A673 (cell line): Measurements from ENCODE around the gene BBS4.

Experiments used
- EZH2 ChIP-seq: fragments of 200-600 bp; sonication (generic); IDR thresholded peaks from 2 replicates; pipeline ENCODE4 v1.6.1; 2017; ENCODE audit warnings: borderline replicate concordance, low read depth, mild to moderate bottlenecking, mixed read lengths, antibody characterized with exemption, low read length; ENCODE audit not compliant: poor library complexity, severe bottlenecking
- TF ChIP-seq, protein P1 (sequence below): fragments of 300-800, 200-600 bp; sonication (generic); conservative IDR thresholded peaks from 2 replicates; pipeline ENCODE4 v1.5.1; 2017; ENCODE audit warnings: low read depth, mild to moderate bottlenecking, antibody characterized with exemption, low read length, moderate library complexity, mixed read lengths

DNA sequence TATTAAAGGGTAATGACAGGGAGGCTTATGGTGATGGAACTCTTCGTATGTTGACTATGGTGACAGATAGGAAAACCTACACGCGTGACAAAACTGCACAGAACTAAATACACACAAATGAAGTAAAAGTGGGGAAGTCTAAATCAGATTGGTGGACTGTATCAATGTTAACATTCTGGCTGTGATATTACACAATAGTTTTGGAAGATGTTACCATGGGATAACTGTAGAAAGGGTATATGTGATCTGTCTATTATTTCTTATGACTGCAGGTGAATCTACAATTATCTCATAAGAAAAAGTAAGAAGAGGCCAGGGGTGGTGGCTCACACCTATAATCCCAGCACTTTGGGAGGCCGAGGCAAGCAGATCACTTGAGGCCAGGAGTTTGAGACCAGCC, 9.2 kb upstream of the BBS4 start:
- TF ChIP-seq, protein P1, sequence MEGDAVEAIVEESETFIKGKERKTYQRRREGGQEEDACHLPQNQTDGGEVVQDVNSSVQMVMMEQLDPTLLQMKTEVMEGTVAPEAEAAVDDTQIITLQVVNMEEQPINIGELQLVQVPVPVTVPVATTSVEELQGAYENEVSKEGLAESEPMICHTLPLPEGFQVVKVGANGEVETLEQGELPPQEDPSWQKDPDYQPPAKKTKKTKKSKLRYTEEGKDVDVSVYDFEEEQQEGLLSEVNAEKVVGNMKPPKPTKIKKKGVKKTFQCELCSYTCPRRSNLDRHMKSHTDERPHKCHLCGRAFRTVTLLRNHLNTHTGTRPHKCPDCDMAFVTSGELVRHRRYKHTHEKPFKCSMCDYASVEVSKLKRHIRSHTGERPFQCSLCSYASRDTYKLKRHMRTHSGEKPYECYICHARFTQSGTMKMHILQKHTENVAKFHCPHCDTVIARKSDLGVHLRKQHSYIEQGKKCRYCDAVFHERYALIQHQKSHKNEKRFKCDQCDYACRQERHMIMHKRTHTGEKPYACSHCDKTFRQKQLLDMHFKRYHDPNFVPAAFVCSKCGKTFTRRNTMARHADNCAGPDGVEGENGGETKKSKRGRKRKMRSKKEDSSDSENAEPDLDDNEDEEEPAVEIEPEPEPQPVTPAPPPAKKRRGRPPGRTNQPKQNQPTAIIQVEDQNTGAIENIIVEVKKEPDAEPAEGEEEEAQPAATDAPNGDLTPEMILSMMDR, result no peak
- no peak for TF ChIP-seq EZH2
